ENCODE measurements around the gene KAZN.
"Not testable (repeated sequence)": the region's sequence is repeated elsewhere in the genome, so short reads cannot be mapped to it uniquely, and the experiment has no call there.

Gene KAZN

GRCh38 chr1:14598498-14599182 lies at the start of gene KAZN:
TSS of gene KAZN (plus strand) at chr1:14598685.
- no peak for DNase-seq

DNA sequence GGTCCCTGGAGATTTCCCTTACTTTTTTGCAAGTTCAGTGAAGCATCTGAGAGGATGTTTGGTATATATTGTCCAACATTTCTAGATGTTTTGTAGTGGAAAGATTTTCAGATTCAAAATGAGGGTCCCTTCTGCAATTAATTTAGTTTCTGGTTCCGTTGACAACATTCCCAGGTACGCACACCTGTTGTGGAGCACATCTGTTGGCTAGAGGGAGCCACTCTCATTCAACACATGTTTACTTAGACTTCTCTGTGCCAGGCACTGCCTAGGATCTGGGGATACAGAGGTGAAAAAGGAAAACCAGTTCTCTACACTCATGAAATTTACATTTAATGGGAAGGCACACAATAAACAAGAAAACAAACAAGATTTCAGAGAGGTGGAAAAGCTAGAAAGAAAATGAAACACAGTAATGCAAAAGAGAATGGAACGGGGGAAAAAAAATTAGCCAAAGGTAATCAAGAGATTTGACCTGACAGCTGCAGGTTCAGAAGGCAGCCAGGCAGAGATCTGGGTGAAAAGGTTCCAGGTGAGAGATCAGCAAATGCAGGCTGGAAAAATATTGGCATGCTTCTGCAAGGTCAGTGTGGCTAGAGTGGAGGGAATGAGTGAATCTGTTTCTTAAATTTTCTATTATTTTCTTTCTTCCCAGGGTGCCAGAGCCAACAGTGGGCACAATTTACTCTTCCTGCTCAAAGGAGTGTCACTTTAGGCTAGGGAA lies 48.4 kb upstream of the KAZN start:
- no peak for DNase-seq

DNA sequence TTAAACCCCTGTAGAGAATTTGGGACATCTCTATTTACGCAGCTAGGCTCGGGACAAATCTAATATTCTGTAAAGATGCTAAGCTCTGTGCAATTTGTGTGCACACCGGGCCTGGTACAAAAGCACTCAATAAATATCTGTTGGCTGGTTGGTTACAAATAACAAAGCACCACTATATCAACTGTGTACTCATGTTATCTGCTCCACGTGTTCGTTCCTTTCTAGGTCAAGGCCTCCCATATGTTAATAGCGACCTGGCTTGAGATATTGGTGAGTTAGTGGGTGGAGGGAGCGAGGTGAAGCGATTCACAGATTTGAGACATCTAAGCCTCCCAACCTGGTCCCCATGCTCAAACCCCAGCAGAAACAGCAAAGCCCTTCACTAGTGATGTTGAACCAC lies 47.1 kb upstream of the KAZN start:
- no peak for DNase-seq

GRCh38 chr1:14552246-14552965 lies 46.1 kb upstream of the KAZN start:
- no peak for DNase-seq

DNA sequence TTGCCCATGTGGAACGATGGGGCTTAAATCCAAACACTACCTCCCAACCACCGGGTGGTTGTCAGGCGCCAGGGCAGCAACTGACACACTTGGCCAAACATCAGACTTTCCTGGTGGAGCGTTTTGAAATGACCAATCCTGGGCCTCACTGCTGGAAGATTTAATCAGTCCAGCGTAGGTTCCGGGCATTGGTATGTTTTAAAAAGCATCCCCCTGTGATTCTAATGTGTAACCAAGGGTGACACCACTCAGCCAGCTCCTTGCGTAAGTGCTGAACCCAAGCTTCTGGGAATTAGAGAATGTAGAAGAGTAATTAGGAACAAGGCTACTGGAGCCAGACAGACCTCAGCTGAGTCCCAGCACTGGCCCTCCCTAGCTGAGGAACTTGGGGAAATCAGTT lies 44.8 kb upstream of the KAZN start:
- DNase-seq: no peak

- DNase-seq: no peak
Observed at GRCh38 chr1:14555091-14555490, 43.4 kb upstream of the KAZN start.

DNA sequence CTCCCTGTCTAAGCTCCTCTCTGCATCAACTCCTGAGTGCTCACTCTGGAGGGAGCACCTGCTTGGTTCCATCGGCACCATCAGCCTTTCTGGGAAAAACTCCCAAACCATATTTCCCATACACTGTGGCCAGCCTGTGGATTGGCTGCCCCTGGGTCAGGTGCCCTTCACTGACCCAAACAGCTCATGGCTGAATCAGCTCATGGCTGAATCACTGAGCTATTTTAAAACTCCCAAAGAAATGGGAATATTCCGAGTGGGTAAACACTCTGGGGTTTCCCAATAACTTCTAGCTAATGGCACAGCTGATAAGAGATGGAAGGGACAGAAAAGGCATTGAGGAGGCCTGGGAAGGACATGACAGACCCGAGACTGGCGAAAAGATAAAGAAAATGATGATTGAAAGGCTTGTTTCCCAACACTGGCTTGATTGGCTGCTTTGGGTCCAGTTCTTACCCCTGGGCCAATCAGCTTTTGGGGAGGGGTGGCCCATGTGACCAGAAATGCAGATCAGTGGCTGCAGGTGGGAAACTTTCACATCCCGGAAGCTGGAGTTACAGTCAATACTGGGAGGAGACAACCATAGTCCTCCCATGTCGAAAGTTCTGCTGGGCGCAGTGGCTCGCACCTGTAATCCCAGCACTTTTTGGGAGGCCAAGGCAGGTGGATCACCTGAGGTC lies 37.3 kb upstream of the KAZN start:
- no peak for DNase-seq

DNA sequence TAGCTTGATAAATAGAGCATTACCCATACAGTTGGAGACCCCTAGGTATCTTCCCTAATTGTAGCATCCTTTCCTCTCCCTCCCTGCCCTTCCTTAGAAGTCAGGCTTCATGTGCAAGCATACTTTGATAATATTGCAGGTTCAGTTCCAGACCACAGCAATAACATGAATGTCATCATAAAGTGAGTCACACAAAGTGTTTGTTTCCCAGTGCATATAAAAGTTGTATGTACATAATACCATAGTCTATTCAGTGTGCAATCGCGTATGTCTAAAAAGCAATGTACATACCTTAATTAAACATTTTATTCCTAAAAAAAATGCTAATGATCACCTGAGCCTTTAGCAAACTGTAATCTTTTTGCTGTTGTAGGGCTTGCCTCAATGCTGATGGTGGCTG lies 33.4 kb upstream of the KAZN start:
- no peak for DNase-seq

DNA sequence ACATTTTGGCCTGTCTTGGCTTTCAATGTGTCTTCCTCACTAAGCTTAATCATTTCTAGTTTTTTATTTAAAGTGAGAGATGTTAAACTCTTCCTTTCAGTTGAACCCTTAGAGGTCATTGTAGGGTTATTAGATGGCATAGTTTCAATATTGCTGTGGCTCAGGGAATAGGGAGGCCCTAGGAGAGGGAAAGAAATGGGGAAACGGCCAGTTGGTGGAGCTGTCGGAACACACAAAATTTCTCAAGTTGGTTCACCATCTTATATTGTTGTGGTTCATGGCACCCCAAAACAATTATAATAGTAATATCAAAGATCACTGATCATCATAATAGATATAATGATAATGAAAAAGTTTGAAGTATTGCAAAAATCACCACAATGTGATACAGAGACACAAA lies 31.4 kb upstream of the KAZN start:
- DNase-seq: no peak

DNA sequence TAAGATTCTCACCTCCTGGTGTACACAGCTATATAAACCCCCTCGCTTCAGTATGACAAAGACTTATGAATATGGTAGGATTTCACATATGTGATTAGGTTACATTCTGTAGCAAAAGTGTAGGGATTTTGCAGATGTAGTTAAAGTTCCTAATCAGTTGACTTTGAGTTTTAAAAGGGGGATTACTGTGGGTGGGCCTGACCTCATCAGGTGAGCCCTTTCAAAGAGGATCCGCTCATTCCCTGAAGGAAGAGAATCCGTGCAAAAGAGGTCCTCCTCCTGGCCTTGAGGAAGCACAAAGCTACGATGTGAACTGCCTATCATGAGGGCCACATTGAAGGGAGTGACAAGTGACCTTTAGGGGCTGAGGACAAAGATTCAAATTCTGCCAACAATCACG lies 30.6 kb upstream of the KAZN start:
- no peak for DNase-seq

GRCh38 chr1:14568716-14569355 lies 29.6 kb upstream of the KAZN start:
- no peak for DNase-seq

- DNase-seq: no peak
Observed at GRCh38 chr1:14570514-14570913, 28.0 kb upstream of the KAZN start.

- DNase-seq: no peak
Observed at GRCh38 chr1:14571810-14572767, 26.4 kb upstream of the KAZN start.

DNA sequence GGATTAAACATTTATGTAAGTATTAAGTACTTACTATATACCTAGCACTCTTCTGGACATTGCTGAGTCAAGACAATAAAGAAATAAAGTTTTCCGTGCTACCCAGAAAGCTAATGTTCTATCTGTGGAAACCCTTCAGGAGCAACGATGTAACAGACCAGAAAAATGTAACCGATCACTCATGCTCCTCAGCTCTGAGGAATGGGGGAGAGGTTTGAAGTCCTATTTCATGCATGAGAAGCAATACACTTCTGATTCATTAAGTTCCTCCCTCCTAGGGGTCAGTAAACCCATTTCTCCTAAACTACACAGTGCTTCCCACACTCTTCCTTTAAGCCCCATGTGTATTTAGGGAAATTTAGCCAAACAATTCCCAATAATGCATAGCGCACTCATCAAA lies 25.6 kb upstream of the KAZN start:
- DNase-seq: no peak

GRCh38 chr1:14576155-14576554 lies 22.3 kb upstream of the KAZN start:
- DNase-seq: no peak

DNA sequence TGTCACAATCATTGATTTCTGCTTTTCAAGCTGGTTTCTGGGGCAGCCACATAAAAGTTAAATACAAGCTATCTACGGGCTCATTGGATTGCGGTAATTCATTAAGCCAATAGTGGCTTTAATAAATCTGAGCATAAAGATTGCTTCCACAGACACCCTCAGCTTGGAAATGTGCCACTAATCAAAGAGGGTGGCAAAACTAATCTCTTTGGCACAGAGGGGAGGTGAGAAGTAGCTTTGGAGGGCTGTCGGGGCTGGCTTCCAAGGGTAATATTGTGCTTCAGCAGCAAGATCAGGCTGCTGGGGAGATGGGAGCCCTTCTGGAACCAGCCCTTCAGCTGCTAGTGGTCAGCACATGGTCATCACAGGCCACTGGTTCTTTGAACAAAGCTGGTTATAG lies 21.2 kb upstream of the KAZN start:
- DNase-seq: no peak

DNA sequence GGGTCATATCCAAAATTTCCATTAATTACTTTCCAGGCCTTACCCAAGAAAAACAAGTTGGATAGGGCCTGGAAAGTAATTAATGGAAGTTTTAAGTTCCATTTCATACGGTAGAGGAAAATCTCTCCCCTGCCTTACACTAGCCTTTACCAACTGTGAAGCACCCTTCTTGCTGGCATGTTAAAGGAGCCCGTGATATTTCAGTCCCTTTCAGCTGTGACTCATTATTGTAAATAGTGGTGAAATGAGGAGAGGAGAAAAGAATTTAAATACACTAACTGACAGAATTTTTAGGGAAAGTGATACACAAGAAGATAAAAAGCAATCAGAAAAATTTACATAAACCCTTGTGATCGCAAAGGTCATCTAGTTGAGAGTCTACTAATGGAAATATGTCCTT lies 20.3 kb upstream of the KAZN start:
- no peak for DNase-seq

GRCh38 chr1:14580295-14580694 lies 18.2 kb upstream of the KAZN start:
- not testable (repeated sequence) for DNase-seq

- no peak for DNase-seq
Observed at GRCh38 chr1:14580986-14581385, 17.5 kb upstream of the KAZN start.

GRCh38 chr1:14583788-14584187 lies 14.7 kb upstream of the KAZN start:
- DNase-seq: no peak

DNA sequence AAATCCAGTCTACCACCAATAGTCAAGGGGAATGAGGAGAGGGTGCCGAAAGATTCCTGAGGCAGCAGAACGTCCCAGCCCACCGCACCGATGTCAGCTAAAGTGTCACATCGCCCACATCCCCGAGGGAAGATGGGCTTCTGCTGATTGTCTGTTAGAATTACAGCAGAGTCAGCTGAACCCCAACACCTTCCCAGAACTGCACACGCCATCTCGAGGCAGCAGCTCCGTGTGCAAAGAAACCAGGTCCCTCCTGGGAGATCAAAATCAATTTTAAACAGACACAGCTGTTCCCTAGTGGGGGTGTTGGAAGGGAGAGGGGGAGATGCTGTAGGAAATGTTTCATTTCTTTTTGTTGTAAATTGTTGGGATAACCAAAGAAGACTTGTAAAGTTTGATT lies 12.8 kb upstream of the KAZN start:
- no peak for DNase-seq
